H9 (cell line): ENCODE measurements around the gene SNTG2. TPM values are rescaled to one million over a fixed set of nuclear protein-coding genes. Genes with fewer than 3 reads are reported as not detected.

ENCODE experiments used
- DNase-seq: peaks from one replicate; pipeline ENCODE4 v3.0.0-alpha.2; 2017
- H2AFZ ChIP-seq: one replicate; pipeline ENCODE4 v1.6.1; 2013; ENCODE audit warnings: mild to moderate bottlenecking, low read length, control low read depth, moderate library complexity
- H2AK5ac ChIP-seq: 2 replicates; pipeline ENCODE4 v1.6.1; 2013; ENCODE audit warnings: low read length, control low read depth, mixed read lengths; ENCODE audit not compliant: insufficient read length
- H2BK120ac ChIP-seq: one replicate; pipeline ENCODE4 v1.6.1; 2013; ENCODE audit warnings: low read depth, mild to moderate bottlenecking, low read length, control low read depth, inconsistent platforms; ENCODE audit not compliant: poor library complexity, severe bottlenecking
- H2BK12ac ChIP-seq: 2 replicates; pipeline ENCODE4 v1.6.1; 2013; ENCODE audit warnings: low read length, control low read depth, mixed read lengths, low read depth; ENCODE audit not compliant: insufficient read length
- H2BK15ac ChIP-seq: 2 replicates; pipeline ENCODE4 v1.6.1; 2013; ENCODE audit warnings: low read depth, low read length, control low read depth
- H2BK20ac ChIP-seq: one replicate; pipeline ENCODE4 v1.6.1; 2013; ENCODE audit warnings: low read depth, mild to moderate bottlenecking, low read length, control low read depth, inconsistent platforms; ENCODE audit not compliant: poor library complexity, severe bottlenecking
- H2BK5ac ChIP-seq: 2 replicates; pipeline ENCODE4 v1.6.1; 2013; ENCODE audit warnings: low read length, control low read depth, mixed read lengths; ENCODE audit not compliant: insufficient read length
- H3K14ac ChIP-seq: 2 replicates; pipeline ENCODE4 v1.6.1; 2013; ENCODE audit warnings: low read length, control low read depth; ENCODE audit not compliant: insufficient read depth
- H3K18ac ChIP-seq: 2 replicates; pipeline ENCODE4 v1.6.1; 2013; ENCODE audit warnings: low read depth, mild to moderate bottlenecking, mixed read lengths, low read length, control low read depth; ENCODE audit not compliant: insufficient read length
- H3K23ac ChIP-seq: 2 replicates; pipeline ENCODE4 v1.6.1; 2013; ENCODE audit warnings: low read length, control low read depth, mixed read lengths, low read depth; ENCODE audit not compliant: insufficient read length
- H3K23me2 ChIP-seq: 2 replicates; pipeline ENCODE4 v1.6.1; 2013; ENCODE audit warnings: low read depth, mild to moderate bottlenecking, mixed read lengths, low read length, control low read depth; ENCODE audit not compliant: insufficient read length, poor library complexity, severe bottlenecking
- H3K27ac ChIP-seq: 2 replicates; pipeline ENCODE4 v1.5.1; 2013; ENCODE audit warnings: low read length, control low read depth, mixed read lengths, low read depth; ENCODE audit not compliant: insufficient read length
- H3K27me3 ChIP-seq: 2 replicates; pipeline ENCODE4 v1.6.1; 2013; ENCODE audit warnings: low read length, control low read depth, inconsistent platforms; ENCODE audit not compliant: insufficient read depth
- H3K4ac ChIP-seq: 2 replicates; pipeline ENCODE4 v1.6.1; 2013; ENCODE audit warnings: low read depth, mild to moderate bottlenecking, control low read depth, inconsistent platforms, low read length, moderate library complexity
- H3K4me1 ChIP-seq: 2 replicates; pipeline ENCODE4 v1.6.1; 2013; ENCODE audit warnings: low read length, control low read depth, inconsistent platforms; ENCODE audit not compliant: insufficient read depth
- H3K4me2 ChIP-seq: 2 replicates; pipeline ENCODE4 v1.6.1; 2013; ENCODE audit warnings: low read length, control low read depth, mixed read lengths; ENCODE audit not compliant: insufficient read length, insufficient read depth
- H3K56ac ChIP-seq: 2 replicates; pipeline ENCODE4 v1.6.1; 2013; ENCODE audit warnings: low read depth, mild to moderate bottlenecking, mixed read lengths, low read length, control low read depth; ENCODE audit not compliant: insufficient read length
- H3K79me1 ChIP-seq: 2 replicates; pipeline ENCODE4 v1.6.1; 2013; ENCODE audit warnings: low read depth, mild to moderate bottlenecking, moderate library complexity, low read length, control low read depth, inconsistent platforms; ENCODE audit not compliant: insufficient read depth, poor library complexity, severe bottlenecking
- H3K79me2 ChIP-seq: 2 replicates; pipeline ENCODE4 v1.6.1; 2013; ENCODE audit warnings: low read length, control low read depth, inconsistent platforms; ENCODE audit not compliant: insufficient read depth
- H3K9ac ChIP-seq: 2 replicates; pipeline ENCODE4 v1.6.1; 2013; ENCODE audit warnings: low read length, control low read depth, mixed read lengths; ENCODE audit not compliant: insufficient read length; ENCODE audit errors: extremely low read depth
- H3K9me3 ChIP-seq: one replicate; pipeline ENCODE4 v1.6.1; 2013; ENCODE audit warnings: low read depth, low read length, inconsistent platforms; ENCODE audit not compliant: control insufficient read depth
- H3T11ph ChIP-seq: one replicate; pipeline ENCODE4 v1.6.1; 2013; ENCODE audit warnings: mild to moderate bottlenecking, low read length, control low read depth, inconsistent platforms
- H4K20me1 ChIP-seq: one replicate; pipeline ENCODE4 v1.6.1; 2013; ENCODE audit not compliant: control insufficient read depth, insufficient read length, insufficient read depth
- H4K5ac ChIP-seq: 2 replicates; pipeline ENCODE4 v1.6.1; 2013; ENCODE audit warnings: low read depth, mild to moderate bottlenecking, mixed read lengths, low read length, control low read depth; ENCODE audit not compliant: insufficient read length
- H4K8ac ChIP-seq: replicated peaks from 2 replicates; pipeline ENCODE4 v1.6.1; 2013; ENCODE audit warnings: low read length, control low read depth, mixed read lengths, low read depth; ENCODE audit not compliant: insufficient read length
- H4K91ac ChIP-seq: 2 replicates; pipeline ENCODE4 v1.6.1; 2013; ENCODE audit warnings: low read depth, mild to moderate bottlenecking, moderate library complexity, mixed read lengths, low read length, control low read depth; ENCODE audit not compliant: insufficient read length
- H3K27ac Mint-ChIP-seq, 3 experiments: 2 replicates in 2 of 3; 3 replicates in 1 of 3; pipeline ENCODE4 v1.8.0; 2020 to 2021; ENCODE audit warnings: mixed read lengths in 3 of 3, mild to moderate bottlenecking in 1 of 3, moderate library complexity in 1 of 3
- H3K27me3 Mint-ChIP-seq: 2 replicates; pipeline ENCODE4 v1.8.0; 2021; ENCODE audit warnings: low read depth, mild to moderate bottlenecking, moderate library complexity, mixed read lengths
- H3K36me3 Mint-ChIP-seq, 3 experiments: 2 replicates in 2 of 3; 3 replicates in 1 of 3; pipeline ENCODE4 v1.8.0; 2020 to 2021; ENCODE audit warnings: low read depth in 3 of 3, mixed read lengths in 3 of 3; ENCODE audit not compliant: insufficient read depth in 1 of 3
- H3K4me1 Mint-ChIP-seq, 2 experiments: 2 replicates each; pipeline ENCODE4 v1.8.0; 2020; ENCODE audit warnings: mixed read lengths in 2 of 2
- H3K4me3 Mint-ChIP-seq, 2 experiments: 2 replicates in 1 of 2; 3 replicates in 1 of 2; pipeline ENCODE4 v1.8.0; 2020 to 2021; ENCODE audit warnings: mild to moderate bottlenecking in 2 of 2, mixed read lengths in 2 of 2, moderate library complexity in 1 of 2
- H3K9me3 Mint-ChIP-seq, 2 experiments: 2 replicates in 1 of 2; 3 replicates in 1 of 2; pipeline ENCODE4 v1.8.0; 2020; ENCODE audit warnings: mild to moderate bottlenecking in 2 of 2, mixed read lengths in 2 of 2, moderate library complexity in 1 of 2
- CTCF ChIP-seq: fragments of 200-600 bp; sonication (generic); conservative IDR thresholded peaks from 3 replicates; pipeline ENCODE4 v1.8.0; 2021; ENCODE audit warnings: antibody characterized with exemption, mild to moderate bottlenecking
- WGBS: extraction: QIAGEN DNeasy Blood & Tissue Kit; methylation state at CpG from one replicate; pipeline ENCODE4 v1.1.7; 2013; ENCODE audit warnings: missing lambda C conversion rate, low lambda C conversion rate, mixed read lengths; ENCODE audit not compliant: insufficient read length; ENCODE audit errors: extremely low coverage; 5-methylcytosine and 5-hydroxymethylcytosine counted together
- total RNA-seq: library from RNA; stranded (reverse); gene quantifications from 2 replicates; pipeline ENCODE4 v1.2.1, GENCODE V29; 2021

Gene SNTG2
- total RNA-seq, 1 experiment from 2014 or later = 13.2 TPM

GRCh38 chr2:1203772-1204171 is 253.1 kb downstream of the SNTG2 start:
- H4K5ac ChIP-seq = no peak overlapping the region
- Mint-ChIP-seq H3K4me3 (no peak overlapping the region), H3K9me3 (peaks cover 12 to 18% of the 10 kb centered on the region in 2 experiments; a peak in 4 of 5 replicates), H3K4me1 (no peaks in the 10 kb centered on the region), H3K36me3 (peaks cover 3 to 22% (median 12%) of the 10 kb centered on the region in 3 experiments), H3K27me3 (no peaks in the 10 kb centered on the region), H3K27ac (no peak overlapping the region)
- no peaks in the 10 kb centered on the region for H4K20me1 ChIP-seq
- H2AFZ ChIP-seq = no peak overlapping the region
- no peaks in the 10 kb centered on the region for H3K79me2 ChIP-seq
- no peak overlapping the region for H3K18ac ChIP-seq
- H3K23me2 ChIP-seq = no peaks in the 10 kb centered on the region
- no peak for DNase-seq
- no peak overlapping the region for H2BK12ac ChIP-seq
- no peak overlapping the region for H2BK5ac ChIP-seq
- no peak for TF ChIP-seq CTCF
- H2BK15ac ChIP-seq = no peak overlapping the region
- H3K4ac ChIP-seq = no peak overlapping the region
- no peak overlapping the region for H3K56ac ChIP-seq
- H3K9me3 ChIP-seq = no peaks in the 10 kb centered on the region
- H2BK120ac ChIP-seq = no peak overlapping the region
- no peak overlapping the region for H3K4me2 ChIP-seq
- no peaks in the 10 kb centered on the region for H3K27me3 ChIP-seq
- H3K9ac ChIP-seq = no peak overlapping the region
- no peaks in the 10 kb centered on the region for H3K79me1 ChIP-seq
- no CpG with 5 or more reads among the region's 6 CpGs for WGBS
- no peak overlapping the region for H3K27ac ChIP-seq
- no peak overlapping the region for H3T11ph ChIP-seq
- no peak overlapping the region for H4K91ac ChIP-seq
- H3K4me1 ChIP-seq = no peaks in the 10 kb centered on the region
- no peak overlapping the region for H3K23ac ChIP-seq
- H2AK5ac ChIP-seq = no peak overlapping the region
- no peak overlapping the region for H2BK20ac ChIP-seq
- no peak overlapping the region for H4K8ac ChIP-seq
- H3K14ac ChIP-seq = no peak overlapping the region
